ENCODE data around the gene ATP5ME.
"Not testable (repeated sequence)": the region's sequence is repeated elsewhere in the genome, so short reads cannot be mapped to it uniquely, and the experiment has no call there.

The ATP5ME gene

DNA sequence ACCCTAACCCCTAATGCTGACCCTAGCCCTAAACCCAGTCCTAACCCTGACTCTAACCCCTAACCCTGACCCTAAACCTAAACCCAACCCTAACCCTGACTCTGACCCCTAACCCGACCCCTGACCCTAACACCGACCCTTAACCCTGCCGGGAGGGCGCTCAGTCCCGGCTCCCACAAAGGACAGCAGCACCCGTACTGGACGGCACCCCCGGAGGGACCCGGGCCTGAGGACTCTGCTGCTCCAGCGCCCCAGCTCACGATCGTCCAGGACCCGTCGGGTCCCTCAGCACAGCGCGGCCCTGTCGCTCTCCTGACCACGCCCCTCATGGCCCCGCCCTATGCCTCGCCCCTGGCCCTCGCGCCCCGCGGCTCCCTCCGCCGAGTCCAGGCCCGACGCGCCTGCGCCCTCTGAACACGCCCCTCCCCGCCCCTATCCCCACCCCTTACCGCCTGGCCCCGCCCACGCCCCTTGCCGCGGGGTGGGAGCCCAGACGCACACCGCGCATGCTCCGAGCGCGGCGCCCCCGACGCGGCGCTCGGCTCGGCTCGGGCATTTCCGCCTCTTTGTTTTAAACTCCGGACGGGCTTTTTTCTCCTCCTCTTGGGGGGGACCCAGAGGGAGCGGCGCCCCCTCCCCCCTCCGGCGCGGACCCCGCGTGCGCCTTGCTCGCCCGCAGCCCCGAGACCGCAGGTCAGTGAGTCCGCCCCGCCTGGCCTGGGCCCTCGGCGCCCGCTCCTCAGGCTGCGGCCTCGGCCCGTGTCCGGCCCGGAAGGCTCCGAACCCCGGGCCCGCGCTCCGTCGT, 31.4 kb upstream of the ATP5ME start, which contains the start of gene PCGF3:
TSS of gene PCGF3 (plus strand) at position 555 of the 805 bp plus-strand sequence. CDS start 27,849 bp downstream, outside the sequence.
- peak; percentile 86 to 99 (median 94) for DNase-seq
- intact Hi-C loops (cut with DNase I), result no loop called here

DNA sequence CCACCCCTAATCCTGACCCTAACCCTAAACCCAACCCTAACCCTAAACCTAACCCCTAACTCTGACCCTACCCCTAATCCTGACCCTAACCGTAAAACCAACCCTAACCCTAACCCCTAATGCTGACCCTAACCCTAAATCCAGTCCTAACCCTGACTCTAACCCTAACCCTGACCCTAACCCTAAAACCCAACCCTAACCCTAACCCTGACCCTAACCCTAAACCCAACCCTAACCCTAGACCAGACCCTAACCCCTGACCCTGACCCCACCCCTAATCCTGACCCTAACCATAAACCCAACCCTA, 30.8 kb upstream of the ATP5ME start:
- intact Hi-C loops (cut with DNase I), result no loop called here
- no peak for DNase-seq

DNA sequence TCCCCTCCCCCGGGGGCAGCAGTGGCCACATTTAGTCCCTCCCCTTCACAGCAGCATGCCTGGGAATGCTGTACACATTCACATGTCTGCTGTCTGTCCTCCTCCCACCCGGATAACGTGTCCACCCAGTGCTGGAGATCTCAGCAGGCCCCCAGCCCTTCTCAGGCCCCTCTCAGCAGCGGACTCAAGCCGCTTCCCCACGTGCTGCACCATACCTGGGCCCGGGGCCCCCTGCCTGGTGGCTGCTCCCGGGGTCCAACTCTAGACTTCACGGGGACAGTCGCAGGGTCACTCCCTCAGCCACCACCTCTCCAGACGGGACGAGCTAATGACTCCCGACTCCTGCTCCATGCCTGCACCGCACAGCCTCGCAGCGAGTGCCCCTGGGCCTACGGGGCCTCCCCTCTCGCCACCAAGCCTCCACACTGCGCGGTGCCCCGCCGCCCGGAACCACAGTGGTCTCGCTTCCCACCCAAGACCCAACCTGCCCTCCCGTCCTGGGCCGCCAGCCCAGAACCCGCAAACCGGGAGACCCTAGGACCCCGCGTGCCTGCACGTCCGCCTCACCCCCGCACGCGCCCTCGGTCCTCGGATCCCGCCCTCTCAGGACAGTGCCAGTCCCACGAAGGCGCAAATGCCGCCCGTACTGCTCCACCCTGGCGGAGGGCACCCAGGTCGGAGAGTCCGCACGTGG, 30.3 kb upstream of the ATP5ME start:
- peak in 3 of 10 donors; percentile 72 to 86 (median 84) for DNase-seq
- intact Hi-C loops (cut with DNase I), result no loop called here

DNA sequence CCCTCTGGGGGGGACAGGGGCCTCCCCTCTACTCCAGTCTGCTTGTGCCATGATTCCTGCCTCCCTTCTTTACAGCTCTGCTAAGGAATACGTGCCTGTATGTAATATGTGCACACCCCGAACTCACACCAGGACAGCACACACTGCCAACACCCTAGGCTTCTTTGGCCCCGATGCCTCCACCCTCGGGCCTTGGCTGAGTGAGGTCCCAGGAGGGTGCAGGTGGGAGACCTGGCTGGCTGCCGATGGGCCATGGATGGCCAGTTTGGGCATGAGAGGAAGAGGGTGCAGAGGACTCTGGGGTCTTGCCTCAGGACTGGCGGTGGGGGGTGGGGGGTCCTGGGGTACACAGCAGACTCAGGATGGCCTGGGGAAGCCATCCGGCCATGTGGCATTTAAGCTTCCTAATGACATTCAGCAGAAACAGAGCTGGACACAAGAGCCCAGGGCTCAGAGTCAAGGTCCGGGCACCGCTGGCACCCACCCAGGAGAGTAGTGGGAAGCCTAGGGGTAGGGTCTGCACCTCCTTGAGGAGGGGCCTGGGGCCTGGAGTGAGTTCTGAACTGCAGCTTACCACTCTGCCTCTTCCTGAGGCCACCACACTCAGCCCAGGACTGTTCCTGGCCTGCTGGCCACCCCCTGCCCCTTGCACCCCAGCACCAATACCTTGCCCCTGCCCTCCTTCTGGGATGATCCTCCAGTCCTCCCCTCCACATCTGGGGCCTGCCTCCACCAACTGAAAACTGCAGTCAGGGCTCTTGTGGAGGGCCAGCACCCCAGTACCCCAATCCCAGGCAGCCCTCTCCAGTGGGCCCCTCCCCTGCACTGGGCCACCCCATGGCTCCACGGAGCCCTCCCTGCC, 29.5 kb upstream of the ATP5ME start:
- intact Hi-C loops (cut with DNase I), result no loop called here
- peak in 3 of 10 donors; percentile 52 to 80 (median 66) for DNase-seq

DNA sequence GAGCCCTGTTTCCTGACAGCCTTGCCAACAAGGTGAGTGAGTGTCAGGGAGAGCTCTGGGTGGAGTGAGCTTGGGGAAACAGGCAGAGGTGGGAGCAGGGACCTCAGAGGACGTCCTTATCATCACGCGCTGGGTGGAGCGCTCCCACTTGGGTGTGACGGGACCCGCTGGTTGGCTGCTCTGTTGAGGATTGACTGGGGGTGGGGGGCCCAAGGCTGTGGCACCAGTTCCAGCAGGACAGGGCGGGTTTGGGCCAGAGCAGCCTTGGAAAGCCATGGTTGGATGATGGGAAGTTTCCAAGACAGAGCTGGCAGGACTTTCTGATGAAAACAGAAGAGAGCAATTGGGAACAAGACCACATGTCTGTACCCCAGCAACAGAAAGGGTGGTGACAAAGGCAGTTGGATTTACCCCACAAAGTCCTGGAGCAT, 28.6 kb upstream of the ATP5ME start:
- peak in 3 of 10 donors; percentile 35 to 71 (median 61) for DNase-seq
- intact Hi-C loops (cut with DNase I), result no loop called here

DNA sequence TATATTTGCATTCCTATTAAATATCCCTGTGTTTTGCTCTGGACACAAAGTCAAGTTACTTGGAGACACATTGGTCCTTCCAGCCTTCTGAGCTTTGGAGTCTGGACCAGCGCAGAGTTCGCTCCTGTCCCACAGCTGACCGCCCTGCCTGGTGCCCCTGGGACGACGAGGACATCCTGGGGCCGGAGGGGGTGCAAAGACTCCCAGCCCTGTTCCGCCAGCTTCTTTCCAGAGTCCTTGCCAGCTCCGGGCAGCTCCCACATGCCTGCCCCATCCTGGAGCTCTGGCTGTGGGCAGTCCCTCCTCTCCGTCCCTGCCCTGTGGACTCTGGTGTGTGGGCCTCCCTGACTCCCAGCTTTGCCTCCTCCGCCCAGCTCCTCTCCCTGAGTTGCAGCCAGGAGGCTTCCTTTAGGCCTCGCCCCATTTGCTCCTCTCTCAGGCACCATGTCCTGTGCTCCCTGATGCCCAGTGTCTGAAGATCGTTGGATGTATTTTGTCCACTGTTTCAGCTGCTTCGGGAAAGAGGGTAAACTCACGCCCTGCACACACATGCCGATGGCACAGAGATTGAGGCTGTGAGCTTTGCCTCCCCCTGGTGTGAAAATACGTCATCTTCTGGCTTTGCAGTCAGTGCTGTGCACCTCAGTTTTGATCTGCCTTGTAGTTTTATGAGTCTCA, 26.6 kb upstream of the ATP5ME start:
- intact Hi-C loops (cut with DNase I), result no loop called here
- DNase-seq, result peak in 4 of 10 donors; percentile 26 to 81 (median 58)

DNA sequence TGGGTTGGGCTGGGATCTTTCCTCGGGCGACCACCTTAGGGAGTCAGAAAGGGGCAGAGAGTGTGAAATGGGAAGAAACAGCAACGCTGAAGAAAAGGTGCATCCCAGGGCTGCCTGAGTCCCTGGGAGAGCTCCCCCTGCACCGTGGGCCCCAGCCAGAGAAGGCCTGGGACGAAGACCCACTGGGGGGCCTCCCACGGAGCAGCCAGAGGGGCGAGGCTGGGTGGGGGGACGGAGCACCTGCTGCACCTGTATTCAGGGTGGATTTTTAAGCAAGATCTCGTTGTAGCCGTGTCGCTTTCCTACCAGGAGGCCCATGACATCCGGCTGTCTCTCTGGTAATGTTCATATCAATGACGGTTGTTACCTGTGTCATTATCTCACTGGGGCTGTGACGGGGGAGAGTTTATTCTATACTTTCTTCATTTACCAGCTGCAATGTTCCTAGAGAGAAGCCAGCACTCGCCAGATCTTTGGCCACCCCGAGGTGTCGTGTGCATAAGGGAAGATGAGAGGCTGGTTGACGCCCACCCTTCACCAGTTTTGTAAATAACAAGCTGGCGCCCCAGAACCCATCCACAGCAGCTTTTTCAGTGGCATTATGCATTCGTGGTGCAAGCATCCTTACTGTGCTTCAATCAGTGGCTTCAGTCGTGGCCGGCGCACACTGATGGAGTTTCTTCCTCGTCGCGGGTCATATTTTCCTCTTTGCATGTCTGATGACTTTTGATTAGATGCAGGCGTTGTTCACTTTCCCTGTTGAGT, 25.9 kb upstream of the ATP5ME start:
- DNase-seq, result peak in 3 of 10 donors; percentile 60 to 82 (median 64)
- intact Hi-C loops (cut with DNase I), result no loop called here

DNA sequence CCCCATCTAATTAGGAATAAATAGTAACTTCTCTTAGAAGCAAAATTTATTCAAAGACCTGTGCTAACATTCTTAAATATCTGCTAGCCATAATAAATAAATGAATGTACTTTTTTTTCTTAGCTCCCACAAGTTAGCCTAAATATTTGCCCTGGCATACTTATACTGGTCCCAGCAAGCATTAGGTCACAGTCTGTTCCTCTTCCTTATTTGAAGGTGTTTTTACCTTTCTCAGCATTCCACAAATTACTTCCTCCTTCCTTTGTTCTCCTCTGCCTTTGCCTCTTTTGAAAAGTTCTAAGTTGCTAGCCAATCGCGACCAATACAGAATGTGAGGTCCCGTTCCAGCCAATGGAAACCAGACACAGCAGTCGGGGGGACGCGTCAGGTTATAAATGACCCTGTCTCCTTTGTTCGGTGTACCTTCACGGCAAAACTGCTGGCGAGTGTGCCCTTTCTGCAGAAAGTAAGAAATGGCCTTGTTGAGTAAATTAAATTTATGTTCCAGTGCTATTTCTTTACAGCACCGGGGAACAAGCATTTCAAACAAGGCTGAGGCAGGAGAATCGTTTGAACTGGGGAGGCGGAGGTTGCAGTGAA, 20.4 kb upstream of the ATP5ME start:
- intact Hi-C loops (cut with DNase I), result not testable (repeated sequence)
- peak in 2 of 10 donors; percentile 13 to 38 for DNase-seq

DNA sequence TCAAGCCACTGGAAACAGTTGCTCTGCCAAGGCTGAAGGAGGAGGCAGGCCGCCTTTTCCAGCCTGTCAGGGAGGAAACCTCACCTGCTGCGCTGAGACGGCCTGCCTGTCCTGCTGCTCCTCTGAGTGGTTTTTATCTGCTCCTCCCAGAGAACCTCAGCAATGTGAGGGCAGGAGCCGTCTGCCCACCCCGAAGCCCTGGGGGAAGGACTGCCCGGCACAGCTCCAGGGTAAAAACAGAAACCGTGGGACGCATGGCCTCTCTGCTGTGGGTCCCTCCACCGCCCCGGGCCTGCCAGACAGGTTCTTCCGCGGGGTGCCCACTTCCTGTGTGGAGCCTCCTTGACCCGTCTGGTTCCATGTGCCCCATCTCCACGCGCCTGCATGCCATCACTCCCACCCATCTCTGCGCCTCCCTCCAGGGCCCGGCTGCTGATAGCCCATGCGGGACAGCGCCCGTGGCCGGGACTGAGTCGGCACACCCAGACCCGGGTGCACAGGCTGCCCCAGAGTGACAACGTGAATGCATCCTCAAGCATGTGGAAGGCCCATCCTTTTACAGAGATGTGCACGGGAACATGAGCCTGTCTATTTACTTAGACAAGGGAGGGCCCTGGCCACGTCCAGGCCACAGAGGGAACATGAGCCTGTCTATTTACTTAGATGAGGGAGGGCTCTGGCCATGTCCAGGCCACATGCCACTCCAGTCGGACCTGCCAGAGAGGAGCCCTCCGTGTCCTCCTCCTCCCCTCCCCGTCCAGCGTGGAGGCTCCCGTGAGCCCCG, 18.9 kb upstream of the ATP5ME start:
- intact Hi-C loops (cut with DNase I), result no loop called here
- DNase-seq, result peak in 3 of 10 donors; percentile 57 to 76 (median 73)

- intact Hi-C loops (cut with DNase I), result no loop called here
- peak in 1 of 10 donors; percentile 18 for DNase-seq
These were observed 15.6 kb upstream of the ATP5ME start for GRCh38 chr4:689723-690122.

DNA sequence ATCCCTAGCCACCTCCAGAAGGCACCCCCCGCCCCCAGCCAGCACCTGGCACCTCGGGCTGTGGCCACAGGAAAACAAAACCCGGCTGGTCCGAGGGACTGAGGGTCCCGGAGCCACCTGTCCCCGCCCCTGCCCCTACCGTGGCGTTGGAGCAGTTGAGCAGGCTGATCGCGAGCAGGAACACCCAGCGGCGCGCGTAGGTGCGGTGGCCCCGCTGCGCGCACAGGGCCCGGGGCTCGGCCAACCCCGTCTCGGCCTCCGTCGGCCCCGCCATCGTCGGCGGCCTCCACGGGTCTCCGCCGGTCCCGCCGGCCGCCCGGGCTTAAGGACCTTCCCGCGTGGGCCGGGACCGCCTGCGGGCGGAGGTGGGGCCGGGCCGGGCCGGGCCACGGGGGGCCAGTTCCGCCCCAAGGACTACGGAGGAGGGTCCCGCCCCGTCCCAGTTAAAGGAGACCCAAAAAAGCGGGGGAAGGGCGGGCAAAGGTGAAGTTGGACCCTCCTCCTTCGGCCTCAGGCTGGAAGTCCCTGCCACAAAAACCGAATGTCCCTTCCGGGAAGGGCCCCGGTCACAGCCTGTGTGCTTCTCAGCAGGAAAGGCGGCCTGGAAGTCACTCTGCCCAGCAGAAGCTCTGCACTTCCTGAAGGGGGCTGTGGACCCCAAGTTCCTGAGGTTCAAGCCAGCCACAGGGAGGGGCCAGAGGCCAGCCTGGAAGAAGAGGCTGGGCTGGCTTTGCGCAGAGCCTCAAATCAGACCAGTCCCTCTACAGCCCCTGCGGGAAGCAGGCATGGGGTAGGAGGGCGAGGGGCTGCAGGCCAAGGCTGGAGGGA, 15.0 kb upstream of the ATP5ME start, which contains the start of gene SLC49A3:
TSS of gene SLC49A3 (minus strand) at position 298 of the 828 bp plus-strand sequence. CDS start at position 274, 24 bp downstream.
- intact Hi-C loops (cut with DNase I), result no loop called here
- DNase-seq, result peak in 3 of 10 donors; percentile 58 to 86 (median 72)

GRCh38 chr4:687971-688853, 14.1 kb upstream of the ATP5ME start:
- DNase-seq, result peak in 2 of 10 donors; percentile 54 to 79
- intact Hi-C loops (cut with DNase I), result no loop called here

- intact Hi-C loops (cut with DNase I), result no loop called here
- peak in 3 of 10 donors; percentile 72 to 90 (median 89) for DNase-seq
These were observed 13.2 kb upstream of the ATP5ME start for GRCh38 chr4:687048-687970.

DNA sequence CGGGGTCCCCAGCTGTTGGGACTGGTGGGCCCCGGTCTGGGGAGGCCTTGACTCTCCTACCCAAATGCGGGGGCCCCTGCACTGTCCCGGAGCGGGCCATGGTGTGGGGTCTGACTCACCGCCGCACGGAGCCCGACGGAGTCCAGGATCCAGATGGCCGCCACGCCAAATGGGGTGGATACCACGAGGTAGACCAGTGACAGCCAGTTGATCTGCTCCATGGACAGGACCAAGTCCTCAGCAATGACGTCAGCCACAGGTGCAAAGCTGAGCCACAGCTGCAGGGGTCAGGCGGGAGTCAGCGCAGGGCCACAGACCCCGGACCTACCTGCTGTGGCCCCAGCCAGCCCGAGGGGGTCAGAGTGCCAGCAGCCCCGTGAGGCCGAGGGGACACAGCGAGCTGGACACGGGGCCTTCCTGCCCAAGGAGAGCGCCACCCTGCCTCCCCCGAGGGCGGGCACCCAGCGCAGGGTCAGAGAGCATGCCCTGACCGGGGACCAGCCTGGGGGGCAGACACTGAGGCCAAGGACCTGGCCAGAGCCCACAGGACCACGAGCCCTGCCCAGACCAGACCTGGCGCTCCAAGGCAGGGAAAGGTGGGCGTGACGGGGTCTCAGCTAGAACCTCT, 12.5 kb upstream of the ATP5ME start:
- no peak for DNase-seq
- intact Hi-C loops (cut with DNase I), result no loop called here

Data from posterior cingulate gyrus (tissue), 11 donors.